Measurements from ENCODE around the gene QRFPR.

GRCh38 chr4:121278811-121279368 lies 101.9 kb downstream of the QRFPR start:
- no peak for TF ChIP-seq TCF4 (CRISPR knock-in tag; IDR thresholded peaks at IDR 0.05; ENCODE audit: borderline replicate concordance)
- TF ChIP-seq TSHZ2 (CRISPR knock-in tag; IDR thresholded peaks at IDR 0.05), result no peak
- TF ChIP-seq CSRNP3 (CRISPR knock-in tag; IDR thresholded peaks at IDR 0.05), result no peak
- TF ChIP-seq POU6F1 (CRISPR knock-in tag; IDR thresholded peaks at IDR 0.05; ENCODE audit: borderline replicate concordance, low read depth), result no peak
- no peak for TF ChIP-seq ARNTL (CRISPR knock-in tag; IDR thresholded peaks at IDR 0.05; ENCODE audit: borderline replicate concordance, low read depth)
- TF ChIP-seq PATZ1 (CRISPR knock-in tag; IDR thresholded peaks at IDR 0.05; ENCODE audit: borderline replicate concordance), result no peak
- no peak for TF ChIP-seq ZFP30 (CRISPR knock-in tag; IDR thresholded peaks at IDR 0.05)
- no peak for TF ChIP-seq GLIS3 (CRISPR knock-in tag; IDR thresholded peaks at IDR 0.05)
- TF ChIP-seq CSDC2 (CRISPR knock-in tag; IDR thresholded peaks at IDR 0.05), result no peak
- no peak for TF ChIP-seq PPARA (CRISPR knock-in tag; IDR thresholded peaks at IDR 0.05; ENCODE audit: borderline replicate concordance)
- TF ChIP-seq RARB (CRISPR knock-in tag; IDR thresholded peaks at IDR 0.05), result no peak
- no peak for TF ChIP-seq SNAI2 (CRISPR knock-in tag; IDR thresholded peaks at IDR 0.05)
- TF ChIP-seq ESRRG (CRISPR knock-in tag; IDR thresholded peaks at IDR 0.05), result no peak

Measured in SK-N-SH treated with all-trans-retinoic acid at 6 μM for 48 hours (cell line).